GM12878 (cell line): ENCODE measurements around the gene PDSS2. TPM values are rescaled to one million over a fixed set of nuclear protein-coding genes. Genes with fewer than 3 reads are reported as not detected.

Source experiments
- ATAC-seq: fragments of 200-7000 bp; cut with Tn5 transposase; 3 replicates; pipeline ENCODE4 v1.9.1; 2020; ENCODE audit warnings: mild to moderate bottlenecking, moderate library complexity
- BruUV-seq: library from RNA; stranded (reverse); fragments of 400-500 nt; replicated peaks from 2 replicates; lab custom pipeline; 2021; lab: Mats Ljungman, UMichigan
- CTCF ChIA-PET: fragments of 300-600 bp; sonication (Branson Sonifier 250); formaldehyde crosslinking; extraction: SDS; loops from one replicate; lab custom pipeline; 2021; ENCODE audit warnings: inconsistent platforms; lab: Yijun Ruan, JAX
- POLR2A ChIA-PET: fragments of 350-600 bp; formaldehyde crosslinking; extraction: SDS; loops from one replicate; lab custom pipeline; 2021; ENCODE audit warnings: inconsistent platforms; lab: Charles Lee
- RAD21 ChIA-PET: fragments of 300-600 bp; sonication (Branson Sonifier 250); formaldehyde crosslinking; loops from one replicate; lab custom pipeline; 2023; ENCODE audit warnings: antibody characterized with exemption; ENCODE audit not compliant: unreplicated experiment; lab: Charles Lee
- SMC1A ChIA-PET: fragments of 300-600 bp; sonication (Branson Sonifier 250); formaldehyde crosslinking; loops from one replicate; lab custom pipeline; 2023; ENCODE audit not compliant: unreplicated experiment, uncharacterized antibody; lab: Charles Lee
- DNase-seq: peaks from one replicate; pipeline ENCODE4 v3.0.0-alpha.2; 2011; ENCODE audit warnings: low read depth, low spot score
- FAIRE-seq: peaks from 3 replicates; lab custom pipeline; 2011; peaks lifted over from hg19 to GRCh38; lab: Jason Lieb, UNC
- H2AFZ ChIP-seq: 2 replicates; pipeline ENCODE4 v1.6.0; 2011; ENCODE audit warnings: low read depth, low read length, control low read depth; ENCODE audit not compliant: control insufficient read depth
- H3K27ac ChIP-seq: 2 replicates; pipeline ENCODE4 v1.5.1; 2011; ENCODE audit warnings: control low read depth; ENCODE audit not compliant: control insufficient read depth, insufficient read depth
- H3K27me3 ChIP-seq, 2 experiments: replicated peaks in 1 of 2; 2 replicates each; pipeline versions ENCODE4 v1.6.0 to v1.6.1; 2011; ENCODE audit warnings: low read length in 1 of 2; ENCODE audit not compliant: control insufficient read depth in 2 of 2, insufficient read depth in 2 of 2
- H3K36me3 ChIP-seq, 2 experiments: 2 replicates each; pipeline ENCODE4 v1.5.1; 2011; ENCODE audit warnings: low read length in 1 of 2; ENCODE audit not compliant: control insufficient read depth in 2 of 2, insufficient read depth in 2 of 2
- H3K4me1 ChIP-seq: 2 replicates; pipeline ENCODE4 v1.6.1; 2011; ENCODE audit warnings: mild to moderate bottlenecking, low read length, moderate library complexity, mixed read lengths; ENCODE audit not compliant: control insufficient read depth, insufficient read depth
- H3K4me2 ChIP-seq: 2 replicates; pipeline ENCODE4 v1.6.0; 2011; ENCODE audit warnings: control low read depth; ENCODE audit not compliant: control insufficient read depth, insufficient read depth
- H3K4me3 ChIP-seq: fragments of 200-600 bp; sonication (generic); 2 replicates; pipeline ENCODE4 v1.5.1; 2016
- H3K79me2 ChIP-seq: 2 replicates; pipeline ENCODE4 v1.6.0; 2011; ENCODE audit warnings: low read length; ENCODE audit not compliant: control insufficient read depth, insufficient read depth
- H3K9ac ChIP-seq: 2 replicates; pipeline ENCODE4 v1.8.0; 2011; ENCODE audit warnings: low read length, control low read depth, mixed read lengths; ENCODE audit not compliant: control insufficient read depth, insufficient read depth
- H3K9me3 ChIP-seq: replicated peaks from 3 replicates; pipeline ENCODE4 v1.5.1; 2011; ENCODE audit warnings: mild to moderate bottlenecking, low read length; ENCODE audit not compliant: control insufficient read depth, insufficient read depth
- H4K20me1 ChIP-seq: 2 replicates; pipeline ENCODE4 v1.6.0; 2011; ENCODE audit not compliant: control insufficient read depth, insufficient read depth
- ATF7 ChIP-seq: fragments of 450-650 bp; IDR thresholded peaks from 2 replicates; pipeline ENCODE4 v1.6.1; 2016; ENCODE audit warnings: low read depth, mild to moderate bottlenecking
- BCLAF1 ChIP-seq: fragments of 450-650 bp; IDR thresholded peaks from 2 replicates; pipeline ENCODE4 v1.6.1; 2017; ENCODE audit warnings: antibody characterized with exemption, mild to moderate bottlenecking, moderate library complexity
- E2F8 ChIP-seq: fragments of 450-650 bp; IDR thresholded peaks from 2 replicates; pipeline ENCODE4 v1.6.1; 2018; ENCODE audit warnings: mild to moderate bottlenecking, low read depth, moderate library complexity; ENCODE audit not compliant: partially characterized antibody
- MLLT1 ChIP-seq: fragments of 450-650 bp; IDR thresholded peaks from 2 replicates; pipeline ENCODE4 v1.6.1; 2016; ENCODE audit warnings: mild to moderate bottlenecking
- SPI1 ChIP-seq: IDR thresholded peaks from 2 replicates; pipeline ENCODE4 v1.6.1; 2011; ENCODE audit warnings: low read depth, mild to moderate bottlenecking, low read length, moderate library complexity, borderline replicate concordance; ENCODE audit not compliant: insufficient read depth
- TCF12 ChIP-seq: IDR thresholded peaks from 2 replicates; pipeline ENCODE4 v1.6.1; 2011; ENCODE audit warnings: low read depth, mild to moderate bottlenecking, low read length
- ZNF687 ChIP-seq: fragments of 450-650 bp; IDR thresholded peaks from 2 replicates; pipeline ENCODE4 v1.6.1; 2017; ENCODE audit warnings: mild to moderate bottlenecking, moderate library complexity
- WGBS: methylation state at CpG from one replicate; pipeline ENCODE4 v1.1.6; 2016; ENCODE audit warnings: low lambda C conversion rate; ENCODE audit not compliant: insufficient replicate concordance, insufficient coverage; ENCODE audit errors: missing lambda C conversion rate; 5-methylcytosine and 5-hydroxymethylcytosine counted together
- in situ Hi-C: fragments of 300-500 bp; cut with MboI; formaldehyde crosslinking; loops from 9 replicates; pipeline ENCODE4 v1.14.3; 2018; ENCODE audit warnings: mixed read lengths
- intact Hi-C: fragments of 100-400 bp; cut with micrococcal nuclease; formaldehyde crosslinking; loops from one replicate; pipeline ENCODE4 v1.14.2; 2022; ENCODE audit not compliant: unreplicated experiment
- polyA plus RNA-seq, 11 experiments: library from polyadenylated mRNA; depleted of rRNA in 4 of 11; unstranded in 6 of 11; stranded (reverse) in 5 of 11; fragments of >200 nt; fragmentation: Nextera tagmentation in 4 of 11; fragmentation: Illumina TruSeq in 1 of 11; extraction: Ambion mirVana in 4 of 11; extraction: Trizol in 1 of 11; gene quantifications; 1 replicate in 1 of 11; 2 replicates in 10 of 11; pipeline versions ENCODE4 v1.2.1 to v1.2.3, GENCODE V29; 2011 to 2016; ENCODE audit warnings: inconsistent platforms in 2 of 11, missing spikeins in 2 of 11, low read depth in 1 of 11
- total RNA-seq, 4 experiments: library from RNA; depleted of rRNA in 3 of 4; stranded (reverse); fragments of >200 nt in 3 of 4; fragmentation: Illumina TruSeq in 1 of 4; extraction: Trizol in 1 of 4; gene quantifications; 2 replicates each; pipeline versions ENCODE4 v1.2.1 to v1.2.3, GENCODE V29; 2013 to 2021

The PDSS2 gene
- total and polyA plus RNA-seq, 10 of the 15 experiments (the other 5 are each of a cell fraction or from before 2014, with no cell fraction given) = 7.7 to 15.5 (median 9.6) TPM

GRCh38 chr6:107284805-107285204 lies 174.6 kb downstream of the PDSS2 start:
- RAD21 ChIA-PET = no interaction called here
- FAIRE-seq = no peak
- no peak overlapping the region for H2AFZ ChIP-seq
- H3K4me2 ChIP-seq = no peak overlapping the region
- WGBS = 95% methylated on average over 1 of the region's 1 CpG
- H3K9ac ChIP-seq = no peak overlapping the region
- SMC1A ChIA-PET = interaction anchor here (0.6 to 1.3 kb wide), 3 partner anchors 8 to 438 kb away, joined by 3 to 6 read pairs (median 3); no protein-coding TSS in a partner anchor
- no peak overlapping the region for H3K4me3 ChIP-seq
- H3K79me2 ChIP-seq = no peaks in the 10 kb centered on the region
- no peak for DNase-seq
- H3K27ac ChIP-seq = no peak overlapping the region
- BruUV-seq = no TSS peak
- POLR2A ChIA-PET = no interaction called here
- CTCF ChIA-PET = interaction anchor here (0.6 to 1.2 kb wide), 2 partner anchors 890 to 945 kb away, joined by 3 to 4 read pairs; no protein-coding TSS in a partner anchor
- H3K4me1 ChIP-seq = no peaks in the 10 kb centered on the region
- no peaks in the 10 kb centered on the region for H3K36me3 ChIP-seq
- no peak for TF ChIP-seq ZNF687
- no peak for TF ChIP-seq TCF12
- TF ChIP-seq MLLT1 = no peak
- TF ChIP-seq BCLAF1 = no peak
- TF ChIP-seq SPI1 = no peak
- no peak for TF ChIP-seq ATF7
- no peak for TF ChIP-seq E2F8
- TF ChIP-seq, all 136 proteins: peak for 0
- in situ Hi-C loops (no loop called here), intact Hi-C loops (no loop called here)
- ATAC-seq = no peak
- H3K27me3 ChIP-seq = no peaks in the 10 kb centered on the region
- no peaks in the 10 kb centered on the region for H4K20me1 ChIP-seq
- H3K9me3 ChIP-seq = no peaks in the 10 kb centered on the region
